ENCODE data around the gene SELENON.

DNA sequence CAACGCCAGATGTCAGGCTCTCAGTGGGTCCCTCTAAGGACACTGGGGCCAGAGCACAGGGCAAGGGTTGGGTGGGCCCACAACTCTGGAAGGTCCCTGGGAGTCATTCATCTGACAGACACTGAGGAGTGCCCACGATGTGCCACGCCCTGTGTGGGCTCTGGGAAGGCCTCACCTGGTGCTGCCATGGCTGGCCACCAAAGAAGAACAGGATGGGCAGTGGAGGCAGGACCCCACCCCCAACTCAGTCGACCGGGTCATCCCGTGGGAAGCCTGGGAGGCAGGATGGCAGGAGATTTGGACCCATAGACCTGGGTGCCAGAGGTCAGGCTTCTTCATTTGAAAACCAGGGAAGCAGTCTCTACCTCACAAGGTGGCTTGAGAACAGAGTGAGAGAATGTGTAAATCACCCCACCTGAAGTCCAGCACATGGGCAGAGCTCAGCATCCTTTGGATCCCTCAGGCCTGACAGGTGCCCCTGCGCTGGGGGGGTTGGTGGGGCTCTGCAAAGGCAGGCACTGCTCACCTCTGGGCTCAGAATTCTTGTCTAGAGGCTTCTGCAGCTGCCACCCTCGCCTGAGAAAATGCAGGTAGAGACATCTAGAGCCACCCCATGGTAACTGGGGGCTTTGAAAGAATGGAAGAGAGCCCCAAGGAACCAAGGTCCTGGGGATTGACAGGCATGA lies 1.2 kb upstream of the SELENON start:
- TF ChIP-seq POLR2A (IDR thresholded peaks at IDR 0.05; ENCODE audit: low read length): no peak
- no peak for TF ChIP-seq POLR2AphosphoS2 (conservative IDR thresholded peaks at IDR 0.05; ENCODE audit: low read length)
- TF ChIP-seq CTCF (IDR thresholded peaks at IDR 0.05): no peak
- TF ChIP-seq MYC (IDR thresholded peaks at IDR 0.05; ENCODE audit: borderline replicate concordance, low read length): no peak
- TF ChIP-seq TFCP2L1 (CRISPR knock-in tag; IDR thresholded peaks at IDR 0.05): no peak
- TF ChIP-seq REST (IDR thresholded peaks at IDR 0.05): no peak
- TF ChIP-seq E2F6 (IDR thresholded peaks at IDR 0.05; ENCODE audit: borderline replicate concordance, low read depth): no peak
- TF ChIP-seq KDM1A (IDR thresholded peaks at IDR 0.05; ENCODE audit: low read depth): no peak
- no peak for TF ChIP-seq ESRRA (IDR thresholded peaks at IDR 0.05; ENCODE audit: borderline replicate concordance, low read length)
- no peak for TF ChIP-seq MAX (IDR thresholded peaks at IDR 0.05)
- no peak for TF ChIP-seq SMC3 (IDR thresholded peaks at IDR 0.05)
- no peak for TF ChIP-seq CHD2 (IDR thresholded peaks at IDR 0.05; ENCODE audit: low read length, partially characterized antibody)
- TF ChIP-seq ZSCAN20 (CRISPR knock-in tag; IDR thresholded peaks at IDR 0.05): no peak
